GM21390 (cell line): ENCODE data around the gene USPL1.
"Not testable (repeated sequence)": the region's sequence is repeated elsewhere in the genome, so short reads cannot be mapped to it uniquely, and the experiment has no call there.

Experiments used
- ATAC-seq: cut with Tn5 transposase; IDR thresholded peaks from one replicate; pipeline ENCODE4 v1.9.1; 2021; ENCODE audit not compliant: unreplicated experiment

Gene USPL1

DNA sequence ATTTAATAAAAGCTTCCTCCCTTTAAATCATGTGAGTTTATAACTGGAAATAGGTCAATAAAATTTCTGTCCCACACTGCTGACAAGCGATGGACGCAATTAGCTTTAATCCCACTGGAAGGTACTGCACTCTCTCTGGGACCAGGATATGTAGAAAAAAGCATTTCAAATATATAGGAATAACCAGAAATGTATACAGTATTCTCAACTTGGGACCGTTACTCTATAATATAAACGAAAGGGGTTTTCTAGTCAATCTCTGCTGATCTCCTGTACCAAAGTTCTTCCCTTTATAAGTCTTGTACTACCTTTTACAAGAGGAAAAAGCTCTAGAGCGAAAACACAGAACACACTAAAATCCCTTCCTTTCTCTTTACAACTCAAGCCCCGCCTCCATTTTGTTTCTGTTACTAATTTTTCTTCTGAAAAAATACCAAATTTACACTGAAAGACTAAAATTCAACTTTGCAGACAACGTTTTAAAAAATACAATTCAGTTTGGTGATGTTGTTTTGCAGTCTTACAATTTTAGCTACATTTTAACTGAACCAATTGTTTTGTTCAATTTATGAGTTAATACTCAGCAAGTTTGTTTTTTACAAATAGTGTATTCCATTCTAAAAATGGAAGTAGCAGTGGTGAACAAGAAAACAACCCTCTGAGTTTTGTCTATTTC lies 1.7 kb upstream of the USPL1 start:
- ATAC-seq, result no peak

DNA sequence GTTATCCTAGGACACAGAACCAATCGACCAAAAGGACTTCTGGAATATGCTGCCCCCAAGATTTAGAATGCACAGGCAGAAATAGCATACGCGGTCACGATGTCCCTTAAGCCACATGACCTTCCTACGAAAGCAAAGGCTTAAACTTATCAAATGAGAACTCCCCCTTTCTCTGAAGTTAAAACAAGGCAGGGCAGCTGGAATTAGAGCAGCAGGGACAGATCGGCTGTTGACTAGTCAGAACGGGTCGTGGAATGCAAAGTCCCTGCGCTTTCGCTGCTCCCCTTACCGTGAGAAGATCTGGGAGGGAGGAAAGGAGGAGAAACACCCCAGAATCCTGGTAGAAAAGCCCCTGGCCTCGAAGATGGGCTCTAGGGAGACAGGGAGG lies 799 bp upstream of the USPL1 start:
- peak; percentile 14 for ATAC-seq

DNA sequence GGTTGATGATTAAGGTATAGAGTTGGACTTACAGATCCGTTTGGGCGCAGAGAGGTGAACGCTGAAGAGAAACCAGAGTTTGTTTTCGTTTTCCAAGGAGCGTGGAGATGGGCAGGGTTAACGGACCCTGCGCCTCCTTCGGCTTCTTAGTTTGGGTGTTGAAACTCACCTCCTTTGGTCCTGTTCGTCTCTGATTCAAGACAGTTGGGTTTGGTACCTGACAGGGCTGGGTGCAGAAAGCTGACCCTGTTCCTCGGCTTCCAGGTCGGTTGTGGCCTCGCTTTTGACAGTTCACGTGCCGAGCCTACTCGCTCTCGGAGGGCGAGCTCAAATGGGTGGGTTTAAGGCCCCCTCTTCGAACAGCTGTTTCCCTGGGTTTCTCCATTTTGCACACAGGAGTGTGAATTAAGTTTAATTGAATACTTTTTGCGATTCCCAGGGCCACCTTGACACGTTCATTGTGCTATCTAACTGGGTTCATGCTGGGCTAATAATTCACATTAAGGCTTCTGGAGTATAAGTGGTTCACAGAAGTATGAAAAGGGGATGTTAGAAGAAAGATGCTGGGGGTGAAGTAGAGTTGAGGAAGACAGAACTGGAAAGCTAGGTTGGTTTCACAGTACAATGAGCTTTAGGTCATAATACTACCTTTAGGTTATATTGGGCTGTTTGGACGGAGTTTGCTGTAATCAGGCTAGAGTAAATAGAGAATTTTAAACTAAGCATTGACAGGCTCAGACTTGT lies 638 bp downstream of the USPL1 start:
- peak; percentile 3 for ATAC-seq

DNA sequence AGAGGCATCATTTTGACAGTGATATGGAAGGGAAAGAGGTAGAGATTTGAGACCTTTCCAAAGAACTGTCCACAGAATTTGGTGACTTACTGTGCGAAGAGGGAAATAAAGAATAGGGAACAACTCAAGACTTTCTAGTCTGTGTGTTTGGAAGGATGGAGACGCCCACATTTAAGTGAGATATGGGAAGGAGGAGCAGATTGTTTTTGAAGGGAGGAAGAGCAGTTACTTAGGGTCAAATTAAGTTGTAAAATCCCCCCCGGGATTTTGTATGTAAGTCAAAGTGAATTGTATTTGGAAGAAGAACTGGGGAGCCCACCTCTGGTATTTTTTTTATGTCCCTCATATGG lies 1.2 kb downstream of the USPL1 start:
- no peak for ATAC-seq

DNA sequence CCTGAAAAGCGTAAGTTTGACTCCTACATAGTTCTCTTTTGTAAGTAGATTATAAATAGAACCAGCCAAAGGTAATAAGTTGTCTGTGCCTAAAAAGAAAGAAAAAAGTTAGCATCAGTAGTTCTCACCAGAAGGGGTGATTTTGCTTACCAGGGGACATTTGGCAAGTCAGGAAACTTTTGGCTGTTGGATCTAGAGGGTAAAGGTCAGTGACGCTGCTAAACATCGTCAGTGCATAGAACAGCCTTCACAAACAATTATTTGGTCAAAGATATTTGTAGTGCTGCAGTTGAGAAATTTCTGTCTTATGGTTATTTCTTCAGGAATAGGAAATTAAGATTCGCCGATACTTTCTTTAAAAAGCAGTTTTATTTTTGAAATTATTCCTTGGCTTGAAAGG lies 2.0 kb downstream of the USPL1 start:
- ATAC-seq, result no peak

DNA sequence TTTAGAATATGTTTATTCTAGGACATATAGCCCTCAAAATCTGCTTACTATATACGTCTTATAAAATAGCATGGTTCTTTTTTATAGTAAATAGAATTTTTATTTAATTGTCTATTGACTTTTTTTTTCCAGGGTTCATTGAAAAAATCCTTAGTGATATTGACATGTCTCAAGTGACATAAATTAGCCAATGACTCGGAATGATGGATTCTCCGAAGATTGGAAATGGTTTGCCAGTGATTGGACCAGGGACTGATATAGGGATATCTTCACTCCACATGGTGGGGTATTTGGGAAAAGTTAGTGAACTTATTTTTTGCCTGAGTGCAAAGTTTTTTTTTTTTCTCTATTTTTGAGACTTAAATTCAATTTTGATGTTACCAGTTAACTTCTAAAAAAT lies 3.2 kb downstream of the USPL1 start:
- ATAC-seq, result no peak

DNA sequence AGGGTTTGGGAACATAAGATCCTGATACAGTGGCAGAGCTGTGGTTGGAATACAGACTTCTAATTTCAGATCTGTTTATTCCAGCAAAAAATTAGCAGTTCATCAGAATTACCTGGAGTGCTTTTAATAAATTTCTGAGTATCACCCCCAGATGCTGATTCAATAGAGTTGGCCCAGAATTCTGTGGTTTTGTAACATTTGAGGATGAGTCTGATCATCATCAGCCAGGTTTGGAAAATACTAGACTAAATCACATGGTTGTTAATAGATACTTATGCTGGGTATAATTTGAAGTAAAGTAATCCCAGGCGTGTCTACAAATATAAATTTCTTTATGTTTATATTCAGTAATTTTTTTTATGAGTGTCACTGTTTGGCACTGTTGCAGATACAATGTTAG lies 4.8 kb downstream of the USPL1 start:
- ATAC-seq, result no peak

DNA sequence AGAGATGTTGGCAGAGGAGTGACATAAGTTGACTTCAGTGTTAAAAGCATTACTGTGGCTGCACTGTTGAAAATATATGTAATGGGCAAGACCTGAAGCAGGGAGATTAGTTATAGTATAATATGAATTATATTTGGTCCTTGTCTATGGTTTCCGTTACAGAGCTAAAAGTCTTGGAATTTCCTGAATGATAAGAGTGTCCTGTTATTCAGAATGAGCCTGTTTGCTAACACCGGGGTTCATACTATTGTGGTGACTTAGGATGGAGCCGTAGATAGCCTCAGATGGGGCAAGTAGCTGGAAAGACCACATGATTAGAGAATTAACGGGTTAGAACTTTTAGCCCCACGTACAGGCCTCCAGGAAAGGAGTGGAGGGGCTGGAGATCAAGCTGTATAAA lies 5.7 kb downstream of the USPL1 start:
- ATAC-seq, result no peak

DNA sequence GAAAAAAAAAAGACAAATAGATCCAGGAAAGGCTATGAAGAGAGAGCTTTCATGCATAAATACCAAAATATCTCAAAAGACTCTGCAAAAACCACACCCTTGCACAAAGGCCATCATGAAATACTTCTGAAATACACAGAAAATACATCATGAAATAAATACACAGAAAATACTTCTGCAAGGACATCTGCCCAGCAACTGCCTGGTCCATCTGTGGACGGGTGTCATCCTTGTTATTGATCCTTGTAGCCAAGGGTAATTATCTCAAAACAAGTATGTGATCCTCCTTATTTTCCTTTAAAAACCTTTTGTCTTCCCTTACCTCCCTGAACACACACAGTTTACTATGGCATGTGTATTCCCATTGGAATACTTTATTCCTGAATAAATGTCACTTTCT lies 6.9 kb downstream of the USPL1 start:
- no peak for ATAC-seq

DNA sequence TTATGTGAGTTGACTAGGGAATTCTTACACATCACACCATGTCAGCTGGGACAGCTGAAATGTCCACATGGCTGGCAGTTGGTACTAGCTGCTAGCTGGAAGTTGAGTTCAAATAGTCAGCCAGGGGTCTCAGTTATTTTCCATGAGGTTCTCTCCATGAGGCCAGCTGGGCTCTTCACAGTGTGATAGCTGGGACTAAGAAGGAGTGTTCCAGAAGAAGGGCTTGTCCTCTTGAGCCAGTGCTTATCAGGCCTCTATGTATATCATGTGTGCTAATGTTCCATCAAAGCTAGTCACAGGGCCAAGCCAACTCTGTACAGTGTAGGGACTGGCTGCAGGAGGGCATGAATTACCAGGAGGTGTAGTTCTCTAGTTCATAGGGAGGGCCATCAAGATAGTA lies 11.8 kb downstream of the USPL1 start:
- ATAC-seq, result no peak

DNA sequence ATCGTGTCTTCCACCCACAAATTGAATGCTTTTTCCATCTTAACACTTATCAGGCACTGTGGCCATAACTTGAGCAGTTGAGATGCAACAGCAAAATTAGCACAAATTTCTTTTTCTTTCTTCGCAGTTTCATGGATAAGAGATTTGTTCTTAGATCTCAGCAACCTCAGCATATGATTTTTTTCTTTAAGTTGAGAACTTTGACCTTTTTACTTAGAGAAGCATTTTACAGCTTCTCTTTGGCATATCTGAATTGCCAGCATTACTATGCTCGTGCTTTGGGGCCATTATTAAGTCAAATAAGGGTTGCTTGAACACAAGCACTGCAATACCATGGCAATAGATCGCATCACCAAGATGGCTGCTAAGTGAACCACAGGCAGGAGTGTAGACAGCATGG lies 16.1 kb downstream of the USPL1 start:
- no peak for ATAC-seq

DNA sequence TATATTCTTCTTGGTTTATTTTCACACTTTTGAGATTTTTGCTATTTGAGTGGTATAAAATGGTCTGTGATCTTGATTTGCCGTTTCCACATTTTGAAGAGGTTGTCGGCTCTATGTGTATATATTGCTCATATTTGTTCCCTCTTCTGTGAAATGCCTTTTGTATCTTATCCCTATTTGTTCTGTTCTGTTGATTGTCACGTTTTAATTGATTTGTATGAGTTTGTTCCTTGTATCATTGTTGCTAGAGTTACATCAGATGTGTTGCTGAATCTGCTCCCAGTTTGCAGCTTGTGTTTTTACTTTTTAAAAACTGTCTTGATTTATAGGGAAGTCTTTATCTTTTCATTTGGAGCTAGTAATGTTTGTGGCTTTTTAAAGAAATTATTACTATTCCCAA lies 17.1 kb downstream of the USPL1 start:
- ATAC-seq, result no peak

DNA sequence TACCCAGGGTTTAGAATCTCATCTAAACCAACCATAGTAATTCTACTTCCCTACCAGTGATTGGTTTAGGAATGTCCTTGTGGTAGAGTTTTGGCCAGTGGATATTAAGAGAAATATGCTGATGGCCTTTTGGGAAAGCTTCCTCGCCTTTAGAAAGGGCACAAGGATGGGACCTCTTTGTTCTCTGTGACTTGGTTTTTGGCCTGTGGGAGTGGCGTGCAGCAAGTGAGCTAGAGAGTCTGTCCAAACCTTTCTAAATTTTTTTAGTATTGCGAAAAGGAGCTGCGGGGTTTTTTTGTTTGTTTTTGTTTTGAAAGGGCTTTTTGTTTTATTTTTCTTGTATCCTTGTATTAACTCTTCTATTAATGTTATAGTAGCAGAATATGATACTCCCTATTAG lies 20.6 kb downstream of the USPL1 start:
- ATAC-seq, result no peak

DNA sequence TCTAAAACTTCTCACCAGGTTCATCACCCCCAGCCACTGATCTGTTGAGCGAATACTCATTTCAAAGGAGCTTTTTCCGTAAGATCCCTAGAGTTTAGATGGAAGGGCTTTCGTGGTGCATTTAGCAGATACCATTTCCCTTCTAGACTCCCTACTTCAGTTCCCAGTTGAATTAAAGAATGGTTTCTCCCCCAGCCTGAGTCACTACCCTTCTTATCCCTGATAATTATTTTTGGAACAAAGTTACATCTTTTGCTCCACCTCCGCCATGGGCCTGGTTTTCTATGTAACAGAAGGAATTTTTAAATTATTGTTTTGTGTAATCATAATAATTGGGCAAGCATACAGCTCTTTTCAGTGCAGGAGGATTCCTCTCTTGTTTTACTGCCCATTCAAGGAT lies 22.0 kb downstream of the USPL1 start:
- ATAC-seq, result no peak

DNA sequence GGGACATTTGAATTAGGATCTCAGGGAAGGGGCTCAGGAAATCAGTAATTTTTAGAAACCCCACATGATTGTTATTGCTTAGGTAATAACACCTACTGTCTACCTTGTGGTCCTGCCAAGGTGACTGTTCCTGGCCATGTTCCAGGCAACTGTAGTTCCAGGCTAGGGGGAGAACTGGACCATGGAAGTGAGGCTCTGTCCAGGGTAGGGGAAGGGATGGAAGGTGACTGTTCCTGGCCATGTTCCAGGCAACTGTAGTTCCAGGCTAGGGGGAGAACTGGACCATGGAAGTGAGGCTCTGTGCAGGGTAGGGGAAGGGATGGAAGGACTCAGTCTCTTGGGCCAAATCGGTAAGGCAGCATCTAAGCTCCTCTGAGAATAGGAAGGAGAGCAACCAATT lies 23.5 kb downstream of the USPL1 start:
- ATAC-seq, result not testable (repeated sequence)

DNA sequence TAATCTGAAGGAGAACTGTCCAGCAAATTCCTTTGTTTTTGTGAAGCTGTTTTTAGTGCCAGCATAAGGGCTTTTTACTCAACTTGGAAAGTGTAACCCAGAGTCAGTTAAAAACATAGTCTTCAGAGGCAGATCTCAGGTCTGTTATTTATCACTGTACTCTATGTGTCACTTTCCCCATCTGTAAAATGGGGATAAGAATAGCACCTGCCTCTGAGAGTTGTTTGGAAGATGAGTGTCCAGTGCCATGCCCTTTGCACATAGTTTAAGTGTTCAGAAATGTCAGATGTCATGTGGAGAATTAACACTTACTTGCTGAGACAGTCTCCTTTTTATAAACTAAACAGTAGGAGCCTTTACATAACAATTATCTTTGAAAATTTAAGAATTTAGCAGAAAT lies 27.9 kb downstream of the USPL1 start:
- ATAC-seq, result no peak

DNA sequence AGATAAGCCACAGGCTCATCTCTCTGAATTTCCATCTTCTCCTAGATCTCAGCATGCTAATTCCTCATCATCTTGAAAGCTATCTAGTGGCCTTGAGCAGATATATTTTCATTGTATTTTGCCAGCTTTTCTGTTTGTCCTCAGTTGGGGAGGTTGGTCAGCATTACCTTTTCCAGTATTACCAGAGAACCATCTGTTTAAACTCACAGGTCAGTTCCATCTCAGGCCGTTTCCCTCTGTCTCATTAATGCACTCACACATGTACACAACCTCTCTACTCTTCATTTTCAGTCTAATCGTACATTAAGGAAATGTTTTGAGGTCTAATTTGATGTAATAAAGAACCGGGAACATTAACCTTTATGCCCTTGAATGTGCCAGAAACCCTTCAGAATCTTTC lies 29.7 kb downstream of the USPL1 start:
- ATAC-seq, result no peak

DNA sequence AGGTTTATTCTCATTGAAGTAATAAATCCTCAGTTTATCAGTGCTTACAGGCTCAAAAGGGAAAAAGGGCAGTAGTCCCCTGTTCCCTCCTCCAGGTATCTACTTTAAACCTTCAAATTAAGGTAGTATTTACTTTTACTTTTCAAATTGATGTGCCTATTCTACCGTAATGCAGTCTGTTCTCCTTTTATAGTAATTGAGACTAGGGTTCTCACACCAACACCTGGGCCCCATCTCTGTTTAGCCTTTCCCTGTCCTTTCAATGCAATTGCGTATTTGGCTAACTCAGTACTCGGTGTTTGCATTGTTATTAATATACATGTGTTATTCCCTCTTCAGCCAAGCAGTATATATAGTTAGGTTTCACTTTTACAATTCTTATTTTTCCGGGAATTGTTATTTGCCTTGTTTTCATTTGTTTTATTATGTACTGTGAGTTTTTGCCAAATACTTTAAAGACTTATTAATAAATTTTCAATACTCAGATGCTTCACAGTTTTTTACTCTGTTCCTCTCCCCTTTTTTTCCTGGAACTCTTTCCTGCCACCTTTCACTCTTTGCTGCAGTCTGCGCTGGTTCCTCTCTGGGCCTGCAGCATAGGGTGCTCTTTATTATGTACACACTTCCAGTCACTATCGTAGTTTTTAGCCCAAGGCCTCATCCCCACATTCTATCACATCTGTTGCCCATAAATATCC lies 30.3 kb downstream of the USPL1 start:
- ATAC-seq, result no peak

DNA sequence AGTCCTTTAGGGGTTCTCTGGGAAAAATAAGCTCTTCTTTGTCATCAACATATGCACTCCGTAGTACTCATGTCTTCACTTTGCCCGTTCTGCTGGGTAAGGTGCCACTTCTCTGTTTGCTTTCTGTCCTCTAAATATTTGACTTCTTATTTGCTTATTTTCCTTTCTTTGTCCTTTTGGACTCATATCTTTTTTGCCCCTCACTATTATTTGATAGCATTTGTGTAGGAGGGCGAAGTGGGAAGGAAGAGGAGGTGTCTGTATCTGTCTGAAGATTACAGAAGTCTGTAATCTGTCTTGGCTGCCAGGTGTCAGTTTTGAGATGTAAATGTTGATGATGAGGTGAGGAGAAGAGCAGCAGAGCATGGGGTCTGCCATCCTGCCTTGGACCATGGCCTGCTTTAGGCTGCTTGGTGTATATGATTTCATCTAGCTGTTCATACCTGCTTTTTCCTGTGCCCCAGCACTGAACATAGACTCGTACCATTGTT lies 30.8 kb downstream of the USPL1 start:
- ATAC-seq, result no peak

DNA sequence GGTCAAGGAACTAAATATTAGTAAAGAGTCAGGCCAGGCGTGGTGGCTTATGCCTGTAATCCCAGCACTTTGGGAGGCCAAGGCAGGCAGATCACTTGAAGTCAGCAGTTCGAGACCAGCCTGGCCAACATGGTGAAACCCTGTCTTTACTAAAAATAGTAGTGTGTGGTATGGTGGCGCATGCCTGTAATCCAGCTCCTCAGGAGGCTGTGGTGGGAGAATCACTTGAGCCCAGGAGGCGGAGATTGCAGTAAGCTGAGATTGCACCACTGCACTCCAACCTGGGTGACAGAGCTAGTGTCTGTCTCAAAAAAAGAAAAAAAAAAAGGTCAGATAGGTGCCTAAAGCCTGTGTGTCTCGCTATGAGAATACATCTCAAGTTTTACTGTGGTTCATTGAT lies 33.9 kb downstream of the USPL1 start:
- ATAC-seq, result not testable (repeated sequence)

DNA sequence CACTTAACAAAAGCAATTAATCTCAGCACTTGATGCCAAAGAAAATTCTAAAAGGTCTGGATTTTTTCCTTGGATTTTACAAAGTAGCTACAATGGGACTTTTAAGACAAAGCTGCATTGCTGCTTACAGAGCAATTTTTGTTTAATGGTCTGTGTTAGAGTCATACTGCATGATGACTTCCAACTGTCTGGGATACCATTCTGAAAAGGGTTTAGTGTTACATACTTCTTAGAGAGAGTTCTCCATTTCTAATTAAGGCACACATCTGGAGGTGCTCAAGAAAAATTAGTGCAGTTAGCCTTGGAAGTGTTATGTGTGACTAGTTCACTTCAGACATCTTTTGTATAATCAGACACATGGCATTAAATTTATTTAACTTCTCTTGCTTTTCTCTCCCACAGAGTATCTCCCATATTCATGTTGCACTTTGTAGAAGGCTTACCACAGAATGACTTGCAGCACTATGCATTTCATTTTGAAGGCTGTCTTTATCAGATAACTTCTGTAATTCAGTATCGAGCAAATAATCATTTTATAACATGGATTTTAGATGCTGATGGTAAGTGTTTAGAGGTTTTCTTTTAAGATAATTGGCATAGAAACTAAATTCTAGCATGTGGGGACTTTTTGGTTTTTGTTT lies 35.1 kb downstream of the USPL1 start:
- ATAC-seq, result no peak

DNA sequence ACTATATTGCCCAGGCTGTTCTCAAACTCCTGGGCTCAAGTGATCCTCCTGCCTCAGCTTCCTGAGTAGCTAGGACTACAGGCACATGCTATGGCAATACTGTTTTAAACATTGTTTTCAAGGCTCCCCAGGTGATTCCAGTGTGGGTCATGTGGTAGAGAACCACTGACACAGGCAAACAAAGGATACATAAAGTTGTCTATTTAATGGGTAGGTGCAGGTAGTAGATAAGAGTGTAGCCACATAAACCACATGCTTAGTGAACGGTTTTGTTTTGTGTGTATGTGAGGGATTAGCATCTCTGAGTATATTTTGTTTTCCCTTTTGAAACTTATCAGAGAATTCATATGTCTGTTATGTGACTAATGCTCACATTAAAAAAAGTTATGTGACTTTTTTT lies 36.7 kb downstream of the USPL1 start:
- ATAC-seq, result peak; percentile 62
